Spleen (tissue), 11 donors: ENCODE results near the gene APOC1. TPM values are rescaled to one million over a fixed set of nuclear protein-coding genes. Genes with fewer than 3 reads are reported as not detected.

Experiments used
- DNase-seq: peaks from one replicate; pipeline ENCODE4 v3.0.0-alpha.2; 2020
- H3K27ac ChIP-seq, 8 donors: fragments of 200-600 bp; sonication (generic) in 7 of 8; 1 replicate in 4 of 8; 2 replicates in 4 of 8; pipeline versions ENCODE4 v1.5.0 to v1.8.0; 2016 to 2021; ENCODE audit warnings: inconsistent platforms in 4 of 8, mild to moderate bottlenecking in 4 of 8, moderate library complexity in 1 of 8
- H3K27me3 ChIP-seq, 7 donors: fragments of 200-600 bp; sonication (generic) in 6 of 7; replicated peaks in 1 of 7; 1 replicate in 4 of 7; 2 replicates in 3 of 7; pipeline versions ENCODE4 v1.5.0 to v1.8.0; 2016 to 2021; ENCODE audit warnings: inconsistent platforms in 3 of 7, mild to moderate bottlenecking in 1 of 7
- H3K36me3 ChIP-seq, 6 donors: fragments of 200-600 bp; sonication (generic) in 5 of 6; 1 replicate in 4 of 6; 2 replicates in 2 of 6; pipeline versions ENCODE4 v1.5.0 to v1.8.0; 2016 to 2021; ENCODE audit warnings: inconsistent platforms in 2 of 6
- H3K4me1 ChIP-seq, 6 donors: fragments of 200-600 bp; sonication (generic) in 5 of 6; 1 replicate in 3 of 6; 2 replicates in 3 of 6; pipeline versions ENCODE4 v1.5.0 to v1.8.0; 2016 to 2021; ENCODE audit warnings: inconsistent platforms in 3 of 6
- H3K4me3 ChIP-seq, 8 donors: fragments of 200-600 bp; sonication (generic) in 7 of 8; 1 replicate in 4 of 8; 2 replicates in 4 of 8; pipeline versions ENCODE4 v1.5.0 to v1.8.0; 2016 to 2021; ENCODE audit warnings: inconsistent platforms in 4 of 8, mild to moderate bottlenecking in 4 of 8, moderate library complexity in 2 of 8
- H3K9me3 ChIP-seq, 8 donors: fragments of 200-600 bp; sonication (generic) in 7 of 8; 1 replicate in 4 of 8; 2 replicates in 4 of 8; pipeline versions ENCODE4 v1.5.0 to v1.8.0; 2016 to 2021; ENCODE audit warnings: inconsistent platforms in 4 of 8
- CTCF ChIP-seq, 11 experiments: fragments of 200-600 bp in 7 of 11; fragments of 450-650 bp in 4 of 11; sonication (generic) in 4 of 11; IDR thresholded peaks in 8 of 11; conservative IDR thresholded peaks in 3 of 11; 1 replicate in 7 of 11; 2 replicates in 4 of 11; pipeline versions ENCODE4 v1.4.0 to v1.8.0; 2016 to 2021; ENCODE audit warnings: antibody characterized with exemption in 11 of 11, inconsistent platforms in 4 of 11, mild to moderate bottlenecking in 1 of 11
- POLR2A ChIP-seq, 3 donors: fragments of 450-650 bp; IDR thresholded peaks; one replicate each; pipeline ENCODE4 v1.5.1; 2017; ENCODE audit warnings: antibody characterized with exemption in 3 of 3, mild to moderate bottlenecking in 1 of 3
- POLR2AphosphoS5 ChIP-seq, 3 donors: sonication (generic); formaldehyde crosslinking; IDR thresholded peaks; one replicate each; pipeline ENCODE4 v1.5.1; 2017; ENCODE audit warnings: antibody characterized with exemption in 3 of 3
- WGBS, 5 donors: extraction: QIAGEN DNeasy Blood & Tissue Kit in 3 of 5; methylation state at CpG; one replicate each; pipeline versions ENCODE4 v1.1.5 to v1.1.7; 2013 to 2018; 5-methylcytosine and 5-hydroxymethylcytosine counted together
- intact Hi-C: fragments of 100-400 bp; cut with DNase I; formaldehyde crosslinking; loops from one replicate; pipeline ENCODE4 v1.15.0; 2023; ENCODE audit warnings: low total_unique reads
- polyA plus RNA-seq, 3 donors: library from polyadenylated mRNA; stranded (reverse); fragments of 200-250 nt; gene quantifications; one replicate each; pipeline ENCODE4 v1.2.1, GENCODE V29; 2013
- total RNA-seq, 7 donors: library from RNA; depleted of rRNA in 3 of 7; stranded (reverse); fragments of >200 nt in 3 of 7; fragmentation: NEBNext Ultra II Directional in 4 of 7; extraction: Animal tissue kit (Norgen Biotek cat#: 25700) in 4 of 7; gene quantifications; one replicate each; pipeline versions ENCODE4 v1.1.0 to v1.2.1, GENCODE V29; 2016 to 2021
- donor health status: healthy with polysubstance abuse.
- donor health status: DM: no; HTN: no; CAD: no; lungs with moderate emphysema.
- donor health status: DM: no; HTN: no; CAD: no.
- donor health status: Bipolar disorder and iron deficiency.
- donor health status: healthy.
- donor health status: DM: no; HTN: no; CAD: no.
- donor health status: DM: yes; HTN: yes; CAD: no.

The APOC1 gene
- total and polyA plus RNA-seq, 10 donors = 90.0 to 465 (median 198) TPM

DNA sequence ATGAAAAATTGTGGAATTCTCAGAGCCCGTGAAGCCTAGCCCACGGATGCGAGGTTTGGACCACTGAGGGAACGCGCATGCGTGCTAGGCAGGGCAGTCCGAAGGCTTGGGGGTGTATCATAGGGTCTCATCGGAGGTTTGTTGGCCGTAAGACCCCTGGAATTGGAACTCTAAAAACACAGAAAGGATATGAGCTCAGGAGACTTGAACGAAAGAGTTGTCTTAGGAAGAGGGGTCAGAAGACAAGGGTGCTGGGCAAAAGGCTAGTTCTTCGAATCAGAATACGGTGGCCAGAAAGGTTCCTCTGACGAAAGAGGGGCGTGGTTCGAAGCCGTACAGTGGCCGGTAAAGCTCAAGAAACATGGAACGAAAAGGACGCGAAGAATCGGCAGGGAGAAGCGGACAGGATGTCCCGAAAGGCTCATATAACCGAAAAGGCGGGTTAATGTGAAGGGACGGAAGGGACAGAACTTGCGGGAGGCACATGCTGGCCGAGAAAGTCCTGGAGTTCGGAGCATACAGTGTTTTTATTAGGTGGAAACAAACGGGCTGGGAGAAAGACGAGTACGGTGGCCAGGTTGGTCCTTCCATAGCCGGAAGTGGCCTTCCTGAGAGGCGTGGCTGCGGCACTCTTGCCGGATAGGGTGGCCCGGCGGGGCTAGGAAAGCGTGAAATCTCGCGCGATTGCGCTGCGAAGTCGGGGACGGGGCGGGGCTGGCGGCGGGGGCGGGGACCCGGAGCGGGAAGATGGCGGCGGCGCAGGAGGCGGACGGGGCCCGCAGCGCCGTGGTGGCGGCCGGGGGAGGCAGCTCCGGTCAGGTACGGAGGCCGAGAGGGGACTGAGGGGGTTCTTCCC, 40.5 kb downstream of the APOC1 start, which contains the start of gene CLPTM1:
TSS of gene CLPTM1 (plus strand) at position 732 of the 856 bp plus-strand sequence. CDS start at position 748, 16 bp downstream.
- Histone ChIP-seq H3K27ac (peak within 1 kb of the TSS; percentile 85 to 98 (median 95)), H3K4me1 (peaks cover 30 to 75% (median 66%) of the 10 kb centered on the region in 6 donors), H3K36me3 (peaks cover 0 to 26% (median 7%) of the 10 kb centered on the region in 6 donors), H3K27me3 (no peaks in the 10 kb centered on the region), H3K4me3 (peak within 1 kb of the TSS; percentile 73 to 99 (median 95)), H3K9me3 (no peaks in the 10 kb centered on the region)
- peak; percentile 98 for DNase-seq
- TF ChIP-seq POLR2AphosphoS5 (IDR thresholded peaks at IDR 0.05) = peak; percentile 87 to 97 (median 93)
- peak in 2 of 3 donors; percentile 17 to 33 for TF ChIP-seq POLR2A (IDR thresholded peaks at IDR 0.05)
- TF ChIP-seq CTCF (IDR thresholded peaks at IDR 0.05 in 8 of 11, conservative IDR thresholded peaks at IDR 0.05 in 3 of 11) = peak in 4 of 11 experiments; percentile 21 to 42 (median 38)
- WGBS, 5 donors = 0 to 1% (median 1%) methylated on average over 32 to 65 of the region's 65 CpGs
- intact Hi-C loops = no loop called here

- Histone ChIP-seq H3K4me3 (peak overlapping the region; percentile 73 to 99 (median 95)), H3K9me3 (no peaks in the 10 kb centered on the region), H3K4me1 (peaks cover 32 to 84% (median 75%) of the 10 kb centered on the region in 6 donors), H3K36me3 (peaks cover 0 to 26% (median 0%) of the 10 kb centered on the region in 6 donors), H3K27me3 (no peaks in the 10 kb centered on the region), H3K27ac (peak overlapping the region; percentile 85 to 98 (median 95))
- 4 to 16% (median 6%) methylated on average over 15 to 40 of the region's 40 CpGs for WGBS, 5 donors
- DNase-seq = no peak
- TF ChIP-seq POLR2A (IDR thresholded peaks at IDR 0.05) = no peak
- TF ChIP-seq CTCF (IDR thresholded peaks at IDR 0.05 in 8 of 11, conservative IDR thresholded peaks at IDR 0.05 in 3 of 11) = no peak
- no peak for TF ChIP-seq POLR2AphosphoS5 (IDR thresholded peaks at IDR 0.05)
- intact Hi-C loops = no loop called here
Observed at GRCh38 chr19:44955505-44956439, 41.4 kb downstream of the APOC1 start.

DNA sequence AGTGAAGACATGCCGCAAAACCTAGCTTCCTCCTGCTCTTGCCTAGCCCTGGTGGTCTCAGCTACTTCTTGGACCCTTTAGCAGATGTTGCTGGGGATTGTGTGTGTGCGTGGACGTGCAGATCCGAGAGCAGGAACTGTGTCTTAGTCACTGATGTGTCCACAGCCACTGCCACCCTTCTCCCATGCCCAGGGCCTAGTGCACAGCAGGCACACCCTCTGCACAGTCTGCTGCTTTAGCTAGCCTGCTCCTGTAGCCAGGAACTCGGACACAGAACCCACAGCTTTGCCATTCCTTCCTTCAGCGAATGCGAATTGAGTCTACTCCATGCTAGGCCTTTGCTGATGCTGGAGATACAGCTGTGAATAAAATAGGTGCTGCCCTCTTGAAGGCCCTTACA, 43.1 kb downstream of the APOC1 start:
- Histone ChIP-seq H3K4me3 (peak overlapping the region in 1 of 8 donors; percentile 96), H3K27me3 (no peaks in the 10 kb centered on the region), H3K36me3 (peaks cover 0 to 43% (median 13%) of the 10 kb centered on the region in 6 donors), H3K27ac (peak overlapping the region in 1 of 8 donors; percentile 30), H3K4me1 (peaks cover 34 to 87% (median 77%) of the 10 kb centered on the region in 6 donors), H3K9me3 (no peaks in the 10 kb centered on the region)
- no peak for DNase-seq
- TF ChIP-seq CTCF (IDR thresholded peaks at IDR 0.05 in 8 of 11, conservative IDR thresholded peaks at IDR 0.05 in 3 of 11) = no peak
- TF ChIP-seq POLR2AphosphoS5 (IDR thresholded peaks at IDR 0.05) = no peak
- TF ChIP-seq POLR2A (IDR thresholded peaks at IDR 0.05) = no peak
- intact Hi-C loops = no loop called here
- 74 to 93% (median 85%) methylated on average over 6 to 7 of the region's 7 CpGs for WGBS, 5 donors
